ENCODE data around the gene ADAM12.

Gene ADAM12

DNA sequence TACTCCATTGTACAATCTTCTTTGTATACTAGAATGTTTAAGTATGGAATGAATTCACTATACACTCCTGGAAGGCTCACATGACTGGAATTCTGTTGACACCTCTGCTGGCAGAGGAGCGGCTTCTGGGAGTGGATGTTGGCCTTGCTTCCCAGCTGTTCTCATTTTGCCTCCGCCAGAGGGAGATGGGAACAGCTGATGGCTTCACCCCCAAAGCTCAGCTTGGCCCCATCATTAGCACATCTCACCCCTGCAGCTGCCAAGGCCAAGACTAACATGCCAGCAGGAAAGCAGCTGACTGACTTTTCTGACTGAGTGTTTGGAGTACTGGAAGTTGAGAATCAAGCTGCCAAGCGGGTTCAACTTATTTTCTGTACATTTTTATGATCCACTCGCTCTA lies 15.1 kb downstream of the ADAM12 start:
- TF ChIP-seq ZNF8 (CRISPR knock-in tag; IDR thresholded peaks at IDR 0.05) (no peak), PATZ1 (CRISPR knock-in tag; IDR thresholded peaks at IDR 0.05; ENCODE audit: borderline replicate concordance) (no peak), CREB5 (CRISPR knock-in tag; IDR thresholded peaks at IDR 0.05; ENCODE audit: low read depth) (no peak), ZNF70 (CRISPR knock-in tag; IDR thresholded peaks at IDR 0.05) (no peak), TOX (CRISPR knock-in tag; IDR thresholded peaks at IDR 0.05; ENCODE audit: borderline replicate concordance) (no peak), OSR1 (CRISPR knock-in tag; IDR thresholded peaks at IDR 0.05) (no peak), ESRRG (CRISPR knock-in tag; IDR thresholded peaks at IDR 0.05) (no peak), GLIS3 (CRISPR knock-in tag; IDR thresholded peaks at IDR 0.05) (no peak), TCF4 (CRISPR knock-in tag; IDR thresholded peaks at IDR 0.05; ENCODE audit: borderline replicate concordance) (no peak), ZFP30 (CRISPR knock-in tag; IDR thresholded peaks at IDR 0.05) (no peak), RARB (CRISPR knock-in tag; IDR thresholded peaks at IDR 0.05) (no peak), CSDC2 (CRISPR knock-in tag; IDR thresholded peaks at IDR 0.05) (no peak), SNAI2 (CRISPR knock-in tag; IDR thresholded peaks at IDR 0.05) (no peak), POU6F1 (CRISPR knock-in tag; IDR thresholded peaks at IDR 0.05; ENCODE audit: borderline replicate concordance, low read depth) (no peak), PPARA (CRISPR knock-in tag; IDR thresholded peaks at IDR 0.05; ENCODE audit: borderline replicate concordance) (no peak), ZC3H10 (CRISPR knock-in tag; IDR thresholded peaks at IDR 0.05) (no peak), ISL1 (CRISPR knock-in tag; IDR thresholded peaks at IDR 0.05) (no peak)

DNA sequence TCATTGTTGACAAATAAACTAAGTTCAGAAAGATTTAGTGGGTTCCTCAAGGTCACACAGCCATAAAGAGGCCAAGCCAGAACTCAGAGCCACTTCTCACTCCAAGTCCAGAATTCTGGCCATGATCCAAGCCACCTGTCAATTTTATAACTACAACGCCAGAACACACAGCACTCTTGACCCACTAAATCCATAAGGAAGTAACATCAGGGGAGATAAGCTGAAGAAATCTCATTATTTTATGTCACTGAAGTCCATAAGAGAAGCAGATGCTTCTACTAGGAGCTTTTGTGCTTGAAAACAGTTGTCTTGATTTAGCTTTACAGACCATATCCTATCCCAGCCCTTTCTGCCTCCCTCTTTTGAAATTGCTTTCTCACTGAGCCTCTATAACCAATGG lies 15.9 kb downstream of the ADAM12 start:
- TF ChIP-seq TOX (CRISPR knock-in tag; IDR thresholded peaks at IDR 0.05; ENCODE audit: borderline replicate concordance) (no peak), TCF4 (CRISPR knock-in tag; IDR thresholded peaks at IDR 0.05; ENCODE audit: borderline replicate concordance) (peak; percentile 62; the same call in 1 of the 2 replicates)
- no peak for ATAC-seq

More for the DNA sequence above, 15.1 kb downstream of the ADAM12 start:
- ATAC-seq = no peak

GRCh38 chr10:126369125-126369710 lies 19.1 kb downstream of the ADAM12 start:
- no peak for TF ChIP-seq BACH2 (CRISPR knock-in tag; IDR thresholded peaks at IDR 0.05; ENCODE audit: borderline replicate concordance)
- TF ChIP-seq ZFP30 (CRISPR knock-in tag; IDR thresholded peaks at IDR 0.05) = no peak
- no peak for TF ChIP-seq PPARA (CRISPR knock-in tag; IDR thresholded peaks at IDR 0.05; ENCODE audit: borderline replicate concordance)
- TF ChIP-seq OSR1 (CRISPR knock-in tag; IDR thresholded peaks at IDR 0.05) = no peak
- no peak for TF ChIP-seq ARNTL (CRISPR knock-in tag; IDR thresholded peaks at IDR 0.05; ENCODE audit: borderline replicate concordance, low read depth)
- no peak for TF ChIP-seq TCF4 (CRISPR knock-in tag; IDR thresholded peaks at IDR 0.05; ENCODE audit: borderline replicate concordance)
- TF ChIP-seq CREB5 (CRISPR knock-in tag; IDR thresholded peaks at IDR 0.05; ENCODE audit: low read depth) = no peak
- TF ChIP-seq RARB (CRISPR knock-in tag; IDR thresholded peaks at IDR 0.05) = no peak
- no peak for TF ChIP-seq ZNF8 (CRISPR knock-in tag; IDR thresholded peaks at IDR 0.05)
- no peak for TF ChIP-seq ZNF70 (CRISPR knock-in tag; IDR thresholded peaks at IDR 0.05)
- TF ChIP-seq POU6F1 (CRISPR knock-in tag; IDR thresholded peaks at IDR 0.05; ENCODE audit: borderline replicate concordance, low read depth) = no peak
- no peak for TF ChIP-seq ZC3H10 (CRISPR knock-in tag; IDR thresholded peaks at IDR 0.05)
- no peak for TF ChIP-seq TSHZ2 (CRISPR knock-in tag; IDR thresholded peaks at IDR 0.05)
- ATAC-seq = no peak
